Neuronal stem cell (in vitro differentiated cells): ENCODE data around the gene LSM12.
A peak's percentile ranks its signal among the peaks of the same experiment; 100 is the strongest.

Experiments used
- DNase-seq: peaks from one replicate; pipeline ENCODE4 v3.0.0-alpha.2; 2013; ENCODE audit warnings: low spot score
- H2AFZ ChIP-seq: one replicate; pipeline ENCODE4 v1.6.1; 2013; ENCODE audit warnings: mild to moderate bottlenecking, low read length, inconsistent platforms
- H2AK5ac ChIP-seq: 2 replicates; pipeline ENCODE4 v1.6.1; 2013; ENCODE audit warnings: low read depth, mild to moderate bottlenecking, inconsistent platforms, low read length, moderate library complexity, mixed read lengths
- H2BK120ac ChIP-seq: 2 replicates; pipeline ENCODE4 v1.6.1; 2013; ENCODE audit warnings: low read depth, mild to moderate bottlenecking, inconsistent platforms, low read length, moderate library complexity, mixed read lengths
- H2BK12ac ChIP-seq: one replicate; pipeline ENCODE4 v1.6.1; 2013; ENCODE audit warnings: low read length, inconsistent platforms
- H2BK15ac ChIP-seq: 2 replicates; pipeline ENCODE4 v1.6.1; 2013; ENCODE audit warnings: mild to moderate bottlenecking, low read length, inconsistent platforms, mixed read lengths
- H2BK5ac ChIP-seq: one replicate; pipeline ENCODE4 v1.6.1; 2013; ENCODE audit warnings: inconsistent platforms, mild to moderate bottlenecking, low read length, moderate library complexity
- H3K14ac ChIP-seq: one replicate; pipeline ENCODE4 v1.6.1; 2013; ENCODE audit warnings: low read length, inconsistent platforms
- H3K18ac ChIP-seq: 2 replicates; pipeline ENCODE4 v1.6.1; 2013; ENCODE audit warnings: low read length, inconsistent platforms
- H3K23ac ChIP-seq: 2 replicates; pipeline ENCODE4 v1.6.1; 2013; ENCODE audit warnings: low read depth, mild to moderate bottlenecking, mixed read lengths, low read length, inconsistent platforms; ENCODE audit not compliant: poor library complexity
- H3K27ac ChIP-seq: replicated peaks from 3 replicates; pipeline ENCODE4 v1.5.1; 2013; ENCODE audit warnings: low read length, inconsistent platforms
- H3K27me3 ChIP-seq, 3 experiments: 2 replicates each; pipeline ENCODE4 v1.6.1; 2013; ENCODE audit warnings: low read length in 3 of 3, mild to moderate bottlenecking in 2 of 3, inconsistent platforms in 1 of 3, low read depth in 1 of 3, mixed read lengths in 1 of 3, moderate library complexity in 1 of 3; ENCODE audit not compliant: control insufficient read depth in 3 of 3, insufficient read depth in 3 of 3
- H3K36me3 ChIP-seq, 2 donors: replicated peaks in 1 of 2; 2 replicates each; pipeline ENCODE4 v1.6.1; 2013; ENCODE audit warnings: low read length in 2 of 2; ENCODE audit not compliant: control insufficient read depth in 2 of 2, insufficient read depth in 2 of 2
- H3K4ac ChIP-seq: 2 replicates; pipeline ENCODE4 v1.6.1; 2013; ENCODE audit warnings: inconsistent platforms, mild to moderate bottlenecking, low read length, moderate library complexity
- H3K4me1 ChIP-seq, 2 donors: 1 replicate in 1 of 2; 2 replicates in 1 of 2; pipeline ENCODE4 v1.6.1; 2013; ENCODE audit warnings: low read length in 2 of 2, low read depth in 1 of 2; ENCODE audit not compliant: control insufficient read depth in 2 of 2, insufficient read depth in 1 of 2
- H3K4me2 ChIP-seq: one replicate; pipeline ENCODE4 v1.6.1; 2013; ENCODE audit warnings: mild to moderate bottlenecking, low read length, inconsistent platforms; ENCODE audit not compliant: insufficient read depth, poor library complexity, severe bottlenecking
- H3K4me3 ChIP-seq, 2 donors: 2 replicates each; pipeline ENCODE4 v1.5.1; 2013; ENCODE audit warnings: low read length in 2 of 2, mild to moderate bottlenecking in 2 of 2, inconsistent platforms in 1 of 2, moderate library complexity in 1 of 2
- H3K79me1 ChIP-seq: one replicate; pipeline ENCODE4 v1.6.1; 2013; ENCODE audit warnings: low read depth, mild to moderate bottlenecking, inconsistent platforms, low read length, moderate library complexity
- H3K9ac ChIP-seq: one replicate; pipeline ENCODE4 v1.6.1; 2013; ENCODE audit warnings: mild to moderate bottlenecking, low read depth, low read length, inconsistent platforms; ENCODE audit not compliant: poor library complexity
- H3K9me3 ChIP-seq, 2 donors: replicated peaks in 1 of 2; 2 replicates each; pipeline versions ENCODE3 to v1.6.1; 2013; ENCODE audit warnings: low read length in 2 of 2, mild to moderate bottlenecking in 2 of 2, inconsistent platforms in 1 of 2, low read depth in 1 of 2, mixed read lengths in 1 of 2, moderate library complexity in 1 of 2; ENCODE audit not compliant: control insufficient read depth in 2 of 2, insufficient read depth in 1 of 2
- H4K8ac ChIP-seq: one replicate; pipeline ENCODE4 v1.6.1; 2013; ENCODE audit warnings: low read depth, mild to moderate bottlenecking, inconsistent platforms, low read length, moderate library complexity
- H4K91ac ChIP-seq: one replicate; pipeline ENCODE4 v1.6.1; 2013; ENCODE audit warnings: low read length, low read depth, mild to moderate bottlenecking, inconsistent platforms; ENCODE audit not compliant: poor library complexity
- WGBS, 2 donors: extraction: QIAGEN DNeasy Blood & Tissue Kit; methylation state at CpG; one replicate each; pipeline ENCODE4 v1.1.7; 2013; ENCODE audit warnings: missing lambda C conversion rate in 2 of 2, mixed read lengths in 1 of 2; ENCODE audit not compliant: insufficient read length in 2 of 2, insufficient replicate concordance in 1 of 2; ENCODE audit errors: extremely low coverage in 2 of 2; 5-methylcytosine and 5-hydroxymethylcytosine counted together

LSM12 gene

GRCh38 chr17:44004077-44004760 is 62.3 kb downstream of the LSM12 start, which contains the start of gene NAGS:
NAGS (plus strand) TSS chr17:44004622; CDS start chr17:44004664, 42 bp downstream.
- Histone ChIP-seq H3K36me3 (no peaks in the 10 kb centered on the region), H3K9me3 (peaks cover 0 to 2% of the 10 kb centered on the region in 2 donors), H3K18ac (peak within 1 kb of the TSS; percentile 95), H2BK120ac (peak within 1 kb of the TSS; percentile 52), H3K4ac (no peak within 1 kb of the TSS), H2BK12ac (peak within 1 kb of the TSS; percentile 86), H4K91ac (no peak within 1 kb of the TSS), H3K4me3 (peak within 1 kb of the TSS in 1 of 2 donors; percentile 68), H4K8ac (no peak within 1 kb of the TSS), H3K4me2 (peak within 1 kb of the TSS; percentile 76), H2BK5ac (no peak within 1 kb of the TSS), H3K4me1 (peaks cover 19 to 20% of the 10 kb centered on the region in 2 donors), H3K27ac (no peak within 1 kb of the TSS), H3K23ac (peak within 1 kb of the TSS; percentile 98), H3K14ac (peak within 1 kb of the TSS; percentile 14), H2BK15ac (peak within 1 kb of the TSS; percentile 98), H3K9ac (peak within 1 kb of the TSS; percentile 85), H2AK5ac (peak within 1 kb of the TSS; percentile 94), H3K79me1 (peaks cover 5% of the 10 kb centered on the region), H2AFZ (peak within 1 kb of the TSS; percentile 72), H3K27me3 (peaks cover 21 to 70% (median 49%) of the 10 kb centered on the region in 3 experiments)
- no peak for DNase-seq
- WGBS, 2 donors = no CpG with 5 or more reads among the region's 25 CpGs

GRCh38 chr17:44002141-44002848 is 64.2 kb downstream of the LSM12 start:
- Histone ChIP-seq H2BK120ac (no peak overlapping the region), H2AK5ac (no peak overlapping the region), H3K9ac (no peak overlapping the region), H2BK15ac (no peak overlapping the region), H2BK12ac (no peak overlapping the region), H3K23ac (no peak overlapping the region), H2AFZ (no peak overlapping the region), H3K14ac (no peak overlapping the region), H4K91ac (no peak overlapping the region), H3K4ac (no peak overlapping the region), H3K27ac (no peak overlapping the region), H3K4me3 (no peak overlapping the region), H3K36me3 (no peaks in the 10 kb centered on the region), H3K79me1 (peaks cover 4% of the 10 kb centered on the region), H3K9me3 (peaks cover 0 to 2% of the 10 kb centered on the region in 2 donors), H3K4me1 (peaks cover 10 to 13% of the 10 kb centered on the region in 2 donors), H3K18ac (no peak overlapping the region), H3K27me3 (peaks cover 21 to 78% (median 39%) of the 10 kb centered on the region in 3 experiments), H4K8ac (no peak overlapping the region), H2BK5ac (no peak overlapping the region), H3K4me2 (no peak overlapping the region)
- no peak for DNase-seq
- no CpG with 5 or more reads among the region's 9 CpGs for WGBS, 2 donors

- no peak overlapping the region for H4K8ac ChIP-seq
- no peak overlapping the region for H2AFZ ChIP-seq
- no peak overlapping the region for H3K27ac ChIP-seq
- peaks cover 4% of the 10 kb centered on the region for H3K79me1 ChIP-seq
- H3K14ac ChIP-seq = no peak overlapping the region
- no peak overlapping the region for H3K4me2 ChIP-seq
- H3K4me3 ChIP-seq = no peak overlapping the region
- H4K91ac ChIP-seq = no peak overlapping the region
- no peak overlapping the region for H3K23ac ChIP-seq
- DNase-seq = no peak
- no peaks in the 10 kb centered on the region for H3K36me3 ChIP-seq
- no CpG with 5 or more reads among the region's 2 CpGs for WGBS, 2 donors
- no peak overlapping the region for H2AK5ac ChIP-seq
- no peak overlapping the region for H3K18ac ChIP-seq
- no peak overlapping the region for H2BK120ac ChIP-seq
- peaks cover 0 to 2% of the 10 kb centered on the region in 2 donors for H3K9me3 ChIP-seq
- H3K4me1 ChIP-seq = peaks cover 9 to 13% of the 10 kb centered on the region in 2 donors
- peaks cover 21 to 76% (median 39%) of the 10 kb centered on the region in 3 experiments for H3K27me3 ChIP-seq
- H2BK5ac ChIP-seq = no peak overlapping the region
- no peak overlapping the region for H2BK12ac ChIP-seq
- H2BK15ac ChIP-seq = no peak overlapping the region
- no peak overlapping the region for H3K9ac ChIP-seq
- H3K4ac ChIP-seq = no peak overlapping the region
Measured at GRCh38 chr17:44001461-44001920, 65.0 kb downstream of the LSM12 start.

- WGBS, 2 donors = no CpG with 5 or more reads among the region's 6 CpGs
- no peak overlapping the region for H2BK12ac ChIP-seq
Measured at GRCh38 chr17:44000871-44001460, 65.5 kb downstream of the LSM12 start.

More at GRCh38 chr17:44000871-44001460, 65.5 kb downstream of the LSM12 start:
- Histone ChIP-seq H3K4ac (no peak overlapping the region), H3K4me1 (peaks cover 4 to 10% of the 10 kb centered on the region in 2 donors), H4K91ac (no peak overlapping the region), H3K4me2 (no peak overlapping the region), H3K18ac (no peak overlapping the region), H2BK5ac (no peak overlapping the region), H3K9ac (no peak overlapping the region), H2AK5ac (no peak overlapping the region), H2AFZ (no peak overlapping the region), H3K23ac (no peak overlapping the region), H3K27ac (no peak overlapping the region), H3K27me3 (peaks cover 15 to 75% (median 36%) of the 10 kb centered on the region in 3 experiments), H3K9me3 (peaks cover 0 to 2% of the 10 kb centered on the region in 2 donors), H3K4me3 (no peak overlapping the region), H3K36me3 (no peaks in the 10 kb centered on the region), H3K79me1 (peaks cover 4% of the 10 kb centered on the region), H2BK15ac (no peak overlapping the region), H2BK120ac (no peak overlapping the region), H4K8ac (no peak overlapping the region), H3K14ac (no peak overlapping the region)
- no peak for DNase-seq
